Measurements from ENCODE around the gene GPRC5D. TPM values are rescaled to one million over a fixed set of nuclear protein-coding genes. Genes with fewer than 3 reads are reported as not detected.
A peak's percentile ranks its signal among the peaks of the same experiment; 100 is the strongest.

Gene GPRC5D
- total and polyA plus RNA-seq, 2 experiments from 2014 or later: not detected

- Histone ChIP-seq H3K9me3 (ENCODE audit: low read depth) (no peaks in the 10 kb centered on the region), H3K4me3 (no peak overlapping the region), H2AFZ (no peak overlapping the region), H3K4me1 (ENCODE audit: insufficient read depth) (peaks cover 39% of the 10 kb centered on the region), H3K4me2 (ENCODE audit: unreplicated experiment) (peak overlapping the region; percentile 47), H3K79me2 (ENCODE audit: insufficient read depth) (peaks cover 7% of the 10 kb centered on the region; the same call in 1 of the 2 replicates), H3F3A (ENCODE audit: insufficient read depth) (peaks cover 48% of the 10 kb centered on the region), H3K27ac (peak overlapping the region; percentile 85), H3K9me2 (ENCODE audit: insufficient read depth) (no peaks in the 10 kb centered on the region), H3K27me3 (replicated peaks; ENCODE audit: insufficient read depth) (no peaks in the 10 kb centered on the region), H3K36me3 (ENCODE audit: low read depth) (peaks cover 27% of the 10 kb centered on the region), H4K20me1 (ENCODE audit: insufficient read depth) (no peaks in the 10 kb centered on the region), H3K9ac (peak overlapping the region; percentile 68)
- in situ Hi-C loops (cut with MboI): no loop called here
- WGBS, 2 experiments (ENCODE audit: low coverage in 1 of 2, low lambda C conversion rate in 2 of 2, missing lambda C conversion rate in 2 of 2): 57 to 59% methylated on average over 14 of the region's 14 CpGs
- DNase-seq: peak; percentile 79
- TF ChIP-seq EZH2 (IDR thresholded peaks at IDR 0.05; ENCODE audit: insufficient read depth, poor library complexity, severe bottlenecking) (no peak), EZH2phosphoT487 (IDR thresholded peaks at IDR 0.05; ENCODE audit: insufficient read depth, low read depth) (no peak)
These were observed 23.5 kb upstream of the GPRC5D start for GRCh38 chr12:12975322-12976077.

DNA sequence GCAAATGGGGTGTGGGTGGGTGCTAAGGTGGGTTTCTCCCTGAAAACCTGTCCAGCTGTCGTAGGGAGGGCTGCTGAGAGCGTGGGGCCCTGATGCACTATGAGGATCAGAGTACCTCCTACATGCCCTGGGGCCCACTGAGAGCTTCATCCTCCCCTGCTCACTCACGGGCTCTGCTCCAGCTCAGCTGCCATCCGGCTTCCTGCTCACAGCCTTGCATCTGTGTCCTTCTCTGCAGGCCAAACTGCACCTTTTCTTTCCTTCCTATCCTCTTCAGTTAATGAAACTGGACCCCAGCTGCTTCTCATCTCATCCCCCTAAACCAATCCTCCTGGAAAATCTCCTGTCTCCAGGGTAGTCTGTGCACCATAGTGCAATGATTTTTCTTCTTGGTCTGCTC, 22.2 kb upstream of the GPRC5D start:
- no peak overlapping the region for H3K4me3 ChIP-seq
- H2AFZ ChIP-seq: no peak overlapping the region
- no peak for DNase-seq
- in situ Hi-C loops (cut with MboI): no loop called here
- H3F3A ChIP-seq (ENCODE audit: insufficient read depth): peaks cover 37% of the 10 kb centered on the region
- H4K20me1 ChIP-seq (ENCODE audit: insufficient read depth): no peaks in the 10 kb centered on the region
- H3K27ac ChIP-seq: no peak overlapping the region
- peaks cover 27% of the 10 kb centered on the region for H3K36me3 ChIP-seq (ENCODE audit: low read depth)
- H3K4me1 ChIP-seq (ENCODE audit: insufficient read depth): peaks cover 28% of the 10 kb centered on the region
- WGBS, 2 experiments (ENCODE audit: low coverage in 1 of 2, low lambda C conversion rate in 2 of 2, missing lambda C conversion rate in 2 of 2): 93 to 96% methylated on average over 4 of the region's 4 CpGs
- no peak overlapping the region for H3K9ac ChIP-seq
- H3K79me2 ChIP-seq (ENCODE audit: insufficient read depth): peaks cover 7% of the 10 kb centered on the region; the same call in 1 of the 2 replicates
- TF ChIP-seq EZH2 (IDR thresholded peaks at IDR 0.05; ENCODE audit: insufficient read depth, poor library complexity, severe bottlenecking) (no peak), EZH2phosphoT487 (IDR thresholded peaks at IDR 0.05; ENCODE audit: insufficient read depth, low read depth) (no peak)
- H3K27me3 ChIP-seq (replicated peaks; ENCODE audit: insufficient read depth): no peaks in the 10 kb centered on the region
- no peaks in the 10 kb centered on the region for H3K9me3 ChIP-seq (ENCODE audit: low read depth)
- no peaks in the 10 kb centered on the region for H3K9me2 ChIP-seq (ENCODE audit: insufficient read depth)
- H3K4me2 ChIP-seq (ENCODE audit: unreplicated experiment): no peak overlapping the region

- Histone ChIP-seq H4K20me1 (ENCODE audit: insufficient read depth) (no peaks in the 10 kb centered on the region), H3K9me2 (ENCODE audit: insufficient read depth) (no peaks in the 10 kb centered on the region), H3K4me3 (no peak overlapping the region), H3F3A (ENCODE audit: insufficient read depth) (peaks cover 28% of the 10 kb centered on the region), H3K4me1 (ENCODE audit: insufficient read depth) (peaks cover 20% of the 10 kb centered on the region), H3K27ac (no peak overlapping the region), H3K79me2 (ENCODE audit: insufficient read depth) (peaks cover 4% of the 10 kb centered on the region; the same call in 1 of the 2 replicates), H3K9ac (no peak overlapping the region), H2AFZ (no peak overlapping the region), H3K36me3 (ENCODE audit: low read depth) (peaks cover 27% of the 10 kb centered on the region), H3K4me2 (ENCODE audit: unreplicated experiment) (no peak overlapping the region), H3K9me3 (ENCODE audit: low read depth) (no peaks in the 10 kb centered on the region), H3K27me3 (replicated peaks; ENCODE audit: insufficient read depth) (no peaks in the 10 kb centered on the region)
- in situ Hi-C loops (cut with MboI): no loop called here
- DNase-seq: no peak
- TF ChIP-seq EZH2phosphoT487 (IDR thresholded peaks at IDR 0.05; ENCODE audit: insufficient read depth, low read depth) (no peak), EZH2 (IDR thresholded peaks at IDR 0.05; ENCODE audit: insufficient read depth, poor library complexity, severe bottlenecking) (no peak)
- WGBS, 2 experiments (ENCODE audit: low coverage in 1 of 2, low lambda C conversion rate in 2 of 2, missing lambda C conversion rate in 2 of 2): 99 to 100% methylated on average over 2 of the region's 2 CpGs
These were observed 21.0 kb upstream of the GPRC5D start for GRCh38 chr12:12973019-12973418.

GRCh38 chr12:12965836-12966235, 13.9 kb upstream of the GPRC5D start:
- no peaks in the 10 kb centered on the region for H3K4me1 ChIP-seq (ENCODE audit: insufficient read depth)
- H3K79me2 ChIP-seq (ENCODE audit: insufficient read depth): no peaks in the 10 kb centered on the region
- H3K27ac ChIP-seq: no peak overlapping the region

More at GRCh38 chr12:12965836-12966235, 13.9 kb upstream of the GPRC5D start:
- Histone ChIP-seq H3K4me2 (ENCODE audit: unreplicated experiment) (no peak overlapping the region), H3K27me3 (replicated peaks; ENCODE audit: insufficient read depth) (no peaks in the 10 kb centered on the region), H3F3A (ENCODE audit: insufficient read depth) (no peaks in the 10 kb centered on the region), H3K4me3 (no peak overlapping the region), H3K9me2 (ENCODE audit: insufficient read depth) (no peaks in the 10 kb centered on the region), H4K20me1 (ENCODE audit: insufficient read depth) (no peaks in the 10 kb centered on the region), H2AFZ (no peak overlapping the region), H3K9ac (no peak overlapping the region), H3K9me3 (ENCODE audit: low read depth) (no peaks in the 10 kb centered on the region), H3K36me3 (ENCODE audit: low read depth) (no peaks in the 10 kb centered on the region)
- no peak for TF ChIP-seq EZH2phosphoT487 (IDR thresholded peaks at IDR 0.05; ENCODE audit: insufficient read depth, low read depth)
- DNase-seq: no peak
- in situ Hi-C loops (cut with MboI): no loop called here
- WGBS, 2 experiments (ENCODE audit: low coverage in 1 of 2, low lambda C conversion rate in 2 of 2, missing lambda C conversion rate in 2 of 2): 81 to 90% methylated on average over 4 of the region's 4 CpGs
